GM21526 (cell line): ENCODE data around the gene PARD3.

Experiments used
- ATAC-seq: cut with Tn5 transposase; IDR thresholded peaks from one replicate; pipeline ENCODE4 v1.9.1; 2021; ENCODE audit warnings: moderate library complexity; ENCODE audit not compliant: unreplicated experiment, low FRiP score

Gene PARD3

GRCh38 chr10:34825414-34825813, 10.3 kb upstream of the PARD3 start:
- ATAC-seq, result no peak

GRCh38 chr10:34824870-34825269, 9.8 kb upstream of the PARD3 start:
- ATAC-seq, result no peak

GRCh38 chr10:34821587-34822585, 6.8 kb upstream of the PARD3 start:
- no peak for ATAC-seq

GRCh38 chr10:34817586-34817985, 2.5 kb upstream of the PARD3 start:
- ATAC-seq, result no peak

- no peak for ATAC-seq
These were observed 2.0 kb upstream of the PARD3 start for GRCh38 chr10:34817054-34817453.

- no peak for ATAC-seq
These were observed 1.5 kb upstream of the PARD3 start for GRCh38 chr10:34816501-34817002.

- ATAC-seq, result no peak
These were observed 995 bp upstream of the PARD3 start for GRCh38 chr10:34816085-34816496.

- ATAC-seq, result no peak
These were observed 247 bp downstream of the PARD3 start for GRCh38 chr10:34814913-34815184.

- no peak for ATAC-seq
These were observed 728 bp downstream of the PARD3 start for GRCh38 chr10:34814223-34814912.

GRCh38 chr10:34813626-34814222, 1.4 kb downstream of the PARD3 start:
- ATAC-seq, result no peak

GRCh38 chr10:34812771-34813170, 2.3 kb downstream of the PARD3 start:
- ATAC-seq, result no peak

- ATAC-seq, result no peak
These were observed 3.1 kb downstream of the PARD3 start for GRCh38 chr10:34811968-34812514.

GRCh38 chr10:34811126-34811967, 3.7 kb downstream of the PARD3 start:
- no peak for ATAC-seq

- ATAC-seq, result no peak
These were observed 5.3 kb downstream of the PARD3 start for GRCh38 chr10:34809796-34810195.

- ATAC-seq, result no peak
These were observed 6.0 kb downstream of the PARD3 start for GRCh38 chr10:34808801-34809745.

- ATAC-seq, result no peak
These were observed 6.8 kb downstream of the PARD3 start for GRCh38 chr10:34808336-34808735.

GRCh38 chr10:34804306-34804705, 10.8 kb downstream of the PARD3 start:
- ATAC-seq, result no peak

GRCh38 chr10:34802692-34803091, 12.4 kb downstream of the PARD3 start:
- no peak for ATAC-seq
